HG03457 (cell line): ENCODE data around the gene TTLL4.

Source experiments
- ATAC-seq: cut with Tn5 transposase; IDR thresholded peaks from one replicate; pipeline ENCODE4 v1.9.1; 2021; ENCODE audit warnings: moderate number of reproducible peaks; ENCODE audit not compliant: unreplicated experiment

The TTLL4 gene

GRCh38 chr2:218716070-218716469, 5.4 kb downstream of the TTLL4 start:
- ATAC-seq = no peak

- ATAC-seq = no peak
These were observed 6.6 kb downstream of the TTLL4 start for GRCh38 chr2:218717262-218717661.

- ATAC-seq = no peak
These were observed 7.4 kb downstream of the TTLL4 start for GRCh38 chr2:218718058-218718457.

GRCh38 chr2:218719457-218719856, 8.8 kb downstream of the TTLL4 start:
- no peak for ATAC-seq

- no peak for ATAC-seq
These were observed 9.7 kb downstream of the TTLL4 start for GRCh38 chr2:218720048-218721041.

- no peak for ATAC-seq
These were observed 10.9 kb downstream of the TTLL4 start for GRCh38 chr2:218721488-218721887.

- ATAC-seq = no peak
These were observed 11.3 kb downstream of the TTLL4 start for GRCh38 chr2:218721934-218722333.

- no peak for ATAC-seq
These were observed 11.8 kb downstream of the TTLL4 start for GRCh38 chr2:218722419-218722818.

- no peak for ATAC-seq
These were observed 12.5 kb downstream of the TTLL4 start for GRCh38 chr2:218722876-218723785.

GRCh38 chr2:218726004-218726574, 15.5 kb downstream of the TTLL4 start:
- ATAC-seq = no peak

- ATAC-seq = no peak
These were observed 17.0 kb downstream of the TTLL4 start for GRCh38 chr2:218727502-218728165.

GRCh38 chr2:218729640-218730039, 19.0 kb downstream of the TTLL4 start:
- ATAC-seq = no peak

GRCh38 chr2:218732052-218732760, 21.6 kb downstream of the TTLL4 start:
- no peak for ATAC-seq

GRCh38 chr2:218732761-218733158, 22.1 kb downstream of the TTLL4 start:
- ATAC-seq = no peak

- peak; percentile 71 for ATAC-seq
These were observed 22.8 kb downstream of the TTLL4 start for GRCh38 chr2:218733171-218734021.

GRCh38 chr2:218734190-218734975, 23.7 kb downstream of the TTLL4 start:
- ATAC-seq = no peak

- no peak for ATAC-seq
These were observed 25.9 kb downstream of the TTLL4 start for GRCh38 chr2:218736531-218736930.

- ATAC-seq = no peak
These were observed 32.4 kb downstream of the TTLL4 start for GRCh38 chr2:218743068-218743467.
